Neutrophil (primary cell): ENCODE results near the gene RCL1.
A peak's percentile ranks its signal among the peaks of the same experiment; 100 is the strongest.

Experiments
- H3K27ac ChIP-seq: fragments of 200-600 bp; sonication (generic); 2 replicates; pipeline ENCODE4 v1.5.1; 2016; ENCODE audit warnings: mild to moderate bottlenecking, moderate library complexity
- H3K27me3 ChIP-seq: fragments of 200-600 bp; sonication (generic); 2 replicates; pipeline ENCODE4 v1.6.0; 2016; ENCODE audit warnings: mild to moderate bottlenecking
- H3K36me3 ChIP-seq: fragments of 200-600 bp; sonication (generic); 2 replicates; pipeline ENCODE4 v1.5.1; 2017
- H3K4me1 ChIP-seq, 2 experiments: fragments of 200-600 bp in 1 of 2; sonication (generic) in 1 of 2; 1 replicate in 1 of 2; 2 replicates in 1 of 2; pipeline versions ENCODE4 v1.5.1 to v1.6.1; 2013 to 2016; ENCODE audit warnings: low read depth in 1 of 2, low read length in 1 of 2, mild to moderate bottlenecking in 1 of 2, moderate library complexity in 1 of 2; ENCODE audit not compliant: control insufficient read depth in 1 of 2, insufficient read depth in 1 of 2
- H3K4me3 ChIP-seq, 2 experiments: fragments of 200-600 bp in 1 of 2; sonication (generic) in 1 of 2; 1 replicate in 1 of 2; 2 replicates in 1 of 2; pipeline ENCODE4 v1.5.1; 2013 to 2016; ENCODE audit warnings: low read depth in 1 of 2, low read length in 1 of 2, mild to moderate bottlenecking in 1 of 2, moderate library complexity in 1 of 2
- H3K9me3 ChIP-seq: fragments of 200-600 bp; sonication (generic); 2 replicates; pipeline ENCODE4 v1.5.1; 2016
- CTCF ChIP-seq: fragments of 200-600 bp; sonication (generic); IDR thresholded peaks from 2 replicates; pipeline ENCODE4 v1.5.1; 2016; ENCODE audit warnings: antibody characterized with exemption

Gene RCL1

DNA sequence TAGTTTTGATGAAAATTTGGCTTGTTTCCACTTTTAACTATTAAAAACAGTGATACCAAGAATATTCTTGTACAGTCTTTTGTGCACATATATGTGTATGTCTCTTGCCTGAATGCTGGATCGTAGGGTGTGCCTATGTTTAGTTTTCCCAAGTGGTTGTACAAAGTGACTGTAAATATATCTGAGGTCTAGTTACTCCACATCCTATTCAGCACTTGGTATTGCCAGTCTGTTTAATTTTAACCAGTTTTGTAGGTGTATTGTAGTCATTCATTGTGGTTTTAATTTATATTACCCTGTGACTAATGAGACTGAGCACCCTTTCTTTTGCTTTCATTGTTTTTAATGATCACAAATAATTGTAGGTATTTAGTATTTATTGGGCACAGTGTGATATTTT lies 17.8 kb downstream of the RCL1 start:
- TF ChIP-seq CTCF, result no peak
- no peaks in the 10 kb centered on the region for H3K36me3 ChIP-seq
- no peaks in the 10 kb centered on the region for H3K9me3 ChIP-seq
- H3K27ac ChIP-seq, result no peak overlapping the region
- H3K4me3 ChIP-seq, result no peak overlapping the region
- H3K4me1 ChIP-seq, result peaks cover 25 to 28% of the 10 kb centered on the region in 2 experiments
- no peaks in the 10 kb centered on the region for H3K27me3 ChIP-seq

DNA sequence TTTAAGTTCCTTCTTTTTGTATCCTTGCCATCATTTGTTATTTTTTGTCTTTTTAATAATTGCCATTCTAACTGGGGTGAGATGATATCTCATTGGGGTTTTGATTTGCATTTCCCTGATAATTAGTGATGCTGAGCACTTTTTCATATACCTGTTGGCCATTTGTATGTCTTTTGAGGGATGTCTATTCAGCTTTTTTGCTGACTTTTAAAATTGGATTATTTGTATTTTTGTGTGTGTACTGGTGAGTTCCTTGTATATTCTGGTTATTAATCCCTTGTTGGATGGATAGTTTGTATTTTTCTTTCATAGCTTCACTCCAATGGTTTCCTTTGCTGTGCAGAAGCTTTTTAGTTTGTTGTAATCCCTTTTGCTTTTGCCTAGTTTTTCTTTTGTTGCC lies 19.1 kb downstream of the RCL1 start:
- H3K9me3 ChIP-seq, result no peaks in the 10 kb centered on the region
- H3K27me3 ChIP-seq, result no peaks in the 10 kb centered on the region
- TF ChIP-seq CTCF, result no peak
- no peak overlapping the region for H3K27ac ChIP-seq
- H3K36me3 ChIP-seq, result no peaks in the 10 kb centered on the region
- no peak overlapping the region for H3K4me3 ChIP-seq
- peaks cover 35 to 36% of the 10 kb centered on the region in 2 experiments for H3K4me1 ChIP-seq

GRCh38 chr9:4812858-4813257 lies 20.1 kb downstream of the RCL1 start:
- Histone ChIP-seq H3K27me3 (no peaks in the 10 kb centered on the region), H3K4me1 (peaks cover 36 to 39% of the 10 kb centered on the region in 2 experiments), H3K9me3 (no peaks in the 10 kb centered on the region), H3K36me3 (no peaks in the 10 kb centered on the region), H3K27ac (no peak overlapping the region), H3K4me3 (no peak overlapping the region)
- no peak for TF ChIP-seq CTCF

DNA sequence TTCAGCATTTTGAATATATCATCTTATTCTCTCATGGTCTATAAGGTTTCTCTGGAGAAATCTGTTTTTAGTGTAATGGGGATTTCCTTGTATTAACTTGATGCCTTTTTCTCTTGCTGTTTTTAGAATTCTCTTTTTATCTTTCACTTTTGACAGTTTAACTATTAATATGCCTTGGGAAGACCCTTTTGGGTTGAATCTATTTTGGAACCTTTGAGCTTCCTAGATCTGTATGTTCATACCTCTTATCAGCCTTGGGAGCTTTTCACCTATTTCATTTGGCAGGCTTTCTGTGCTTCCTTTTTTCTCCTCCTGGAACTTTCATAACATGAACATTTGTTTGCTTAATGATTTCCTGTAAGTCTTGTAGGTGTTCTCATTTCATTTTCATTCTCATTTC lies 22.2 kb downstream of the RCL1 start:
- Histone ChIP-seq H3K9me3 (no peaks in the 10 kb centered on the region), H3K27me3 (no peaks in the 10 kb centered on the region), H3K4me1 (peaks cover 36 to 39% of the 10 kb centered on the region in 2 experiments), H3K36me3 (no peaks in the 10 kb centered on the region), H3K4me3 (peak overlapping the region; percentile 28 to 33), H3K27ac (peak overlapping the region; percentile 69)
- TF ChIP-seq CTCF, result no peak

DNA sequence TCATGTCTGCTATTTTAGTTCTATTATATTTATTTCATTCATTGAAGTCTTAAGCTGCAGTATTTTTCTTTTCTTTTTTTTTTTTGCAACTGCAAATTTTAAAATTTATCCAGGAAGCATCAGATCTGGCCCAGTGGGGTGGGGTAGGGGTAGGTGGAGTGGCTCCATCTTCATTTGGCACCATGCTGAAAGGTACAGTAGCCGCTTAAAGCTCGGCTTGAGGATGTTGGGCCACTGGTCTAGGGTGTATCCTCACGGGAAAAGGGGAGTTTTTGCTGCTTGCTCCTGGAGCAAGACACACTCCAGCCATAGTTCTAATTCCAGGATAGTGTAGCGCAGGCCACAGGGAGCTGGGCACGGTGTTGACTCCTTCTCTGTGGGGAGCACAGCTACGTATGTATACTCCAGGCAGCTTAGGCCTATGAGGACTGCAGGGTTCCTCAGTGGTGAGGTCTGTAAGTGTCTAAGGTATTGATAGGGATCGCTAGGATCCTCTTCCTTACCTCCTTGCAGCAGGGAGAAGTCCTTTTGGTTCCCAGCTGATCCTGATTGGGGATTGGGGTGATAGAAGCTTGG lies 22.7 kb downstream of the RCL1 start:
- Histone ChIP-seq H3K36me3 (no peaks in the 10 kb centered on the region), H3K4me3 (peak overlapping the region; percentile 28 to 33), H3K27ac (peak overlapping the region; percentile 69), H3K27me3 (no peaks in the 10 kb centered on the region), H3K4me1 (peaks cover 36 to 39% of the 10 kb centered on the region in 2 experiments), H3K9me3 (no peaks in the 10 kb centered on the region)
- no peak for TF ChIP-seq CTCF
